Stimulated activated memory B cell treated with anti-CD40 and anti-IgM and Interleukin-4, amounts not matched to agents 10 μg/mL and 1 μg/mL and 100 μg/mL, for 72 hours (primary cell): ENCODE measurements around the gene MAML3.
A peak's percentile ranks its signal among the peaks of the same experiment; 100 is the strongest.

ENCODE experiments used
- ATAC-seq: fragments of 150-1000 bp; cut with Tn5 transposase; 2 replicates; pipeline ENCODE4 v1.10.0; 2021
- H3K27ac Mint-ChIP-seq: one replicate; pipeline ENCODE4 v1.8.0; 2022; ENCODE audit warnings: mild to moderate bottlenecking, mixed read lengths
- H3K27me3 Mint-ChIP-seq: one replicate; pipeline ENCODE4 v1.8.0; 2022; ENCODE audit warnings: mixed read lengths
- H3K36me3 Mint-ChIP-seq: one replicate; pipeline ENCODE4 v1.8.0; 2022; ENCODE audit warnings: mixed read lengths
- H3K4me1 Mint-ChIP-seq: one replicate; pipeline ENCODE4 v1.8.0; 2022; ENCODE audit warnings: mixed read lengths
- H3K4me3 Mint-ChIP-seq: one replicate; pipeline ENCODE4 v1.8.0; 2022; ENCODE audit warnings: mild to moderate bottlenecking, moderate library complexity, mixed read lengths
- H3K9me3 Mint-ChIP-seq: one replicate; pipeline ENCODE4 v1.8.0; 2022; ENCODE audit warnings: mixed read lengths

Gene MAML3

DNA sequence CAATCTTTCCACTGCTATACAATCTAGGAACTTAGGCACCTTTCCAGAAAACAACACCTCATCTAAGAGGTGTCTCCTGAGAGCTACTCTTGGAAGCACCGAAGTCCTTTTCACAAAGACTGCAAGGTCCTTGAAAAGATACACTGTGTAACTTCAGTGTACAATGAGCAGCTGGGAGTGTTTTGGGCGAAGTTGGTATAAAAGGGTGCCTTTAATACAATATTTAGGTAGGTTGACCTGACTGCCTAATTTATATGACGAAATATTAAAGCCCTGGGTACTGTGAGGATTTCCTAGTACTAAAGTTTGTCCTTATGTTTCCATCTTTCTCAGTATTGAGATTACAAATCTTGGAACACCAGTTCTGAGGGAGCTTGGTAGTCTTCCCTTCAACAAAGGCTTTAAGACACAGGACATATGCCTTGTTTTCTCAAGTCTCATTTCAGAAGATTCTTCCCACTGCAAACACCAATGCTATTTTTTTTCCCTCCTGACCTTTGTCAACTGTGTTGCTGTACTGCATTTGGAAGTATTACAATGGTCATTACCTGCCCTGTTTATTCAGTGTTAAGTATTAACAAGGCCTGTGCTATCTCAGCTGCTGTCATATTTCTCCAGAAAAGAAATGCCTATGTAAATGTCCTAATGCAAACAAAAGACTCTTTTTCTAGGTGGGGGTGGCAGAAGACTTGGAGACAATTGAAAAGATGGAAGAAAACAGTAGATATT, 134.2 kb downstream of the MAML3 start:
- Mint-ChIP-seq H3K27ac (no peak overlapping the region), H3K36me3 (no peaks in the 10 kb centered on the region), H3K4me1 (peaks cover 7% of the 10 kb centered on the region), H3K4me3 (no peak overlapping the region), H3K9me3 (no peaks in the 10 kb centered on the region), H3K27me3 (no peaks in the 10 kb centered on the region)
- no peak for ATAC-seq

GRCh38 chr4:140018931-140019618, 134.9 kb downstream of the MAML3 start:
- no peaks in the 10 kb centered on the region for H3K27me3 Mint-ChIP-seq
- no peak overlapping the region for H3K27ac Mint-ChIP-seq
- peaks cover 7% of the 10 kb centered on the region for H3K4me1 Mint-ChIP-seq
- ATAC-seq = no peak
- H3K36me3 Mint-ChIP-seq = no peaks in the 10 kb centered on the region
- no peaks in the 10 kb centered on the region for H3K9me3 Mint-ChIP-seq
- no peak overlapping the region for H3K4me3 Mint-ChIP-seq

DNA sequence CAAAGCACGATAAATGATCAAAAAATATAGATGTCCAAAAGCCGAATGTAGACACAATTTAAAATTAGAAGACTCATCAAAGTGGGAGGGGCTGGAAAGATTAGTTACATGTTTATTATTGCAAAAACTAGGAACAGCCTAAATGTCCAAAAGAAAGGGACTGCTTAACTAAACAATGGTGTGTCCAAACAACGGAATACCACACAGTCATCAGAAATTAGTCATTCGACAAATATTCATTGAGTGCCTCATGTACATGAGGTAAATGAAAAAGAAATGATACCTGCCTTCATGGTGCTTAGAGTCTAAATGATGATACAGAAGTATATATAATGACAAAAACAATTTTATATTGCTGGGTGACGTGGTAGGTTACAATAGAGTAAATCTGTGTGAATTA, 139.7 kb downstream of the MAML3 start:
- H3K36me3 Mint-ChIP-seq = no peaks in the 10 kb centered on the region
- H3K4me3 Mint-ChIP-seq = no peak overlapping the region
- no peaks in the 10 kb centered on the region for H3K9me3 Mint-ChIP-seq
- H3K4me1 Mint-ChIP-seq = peaks cover 5% of the 10 kb centered on the region
- H3K27ac Mint-ChIP-seq = no peak overlapping the region
- peaks cover 30% of the 10 kb centered on the region for H3K27me3 Mint-ChIP-seq
- ATAC-seq = no peak

DNA sequence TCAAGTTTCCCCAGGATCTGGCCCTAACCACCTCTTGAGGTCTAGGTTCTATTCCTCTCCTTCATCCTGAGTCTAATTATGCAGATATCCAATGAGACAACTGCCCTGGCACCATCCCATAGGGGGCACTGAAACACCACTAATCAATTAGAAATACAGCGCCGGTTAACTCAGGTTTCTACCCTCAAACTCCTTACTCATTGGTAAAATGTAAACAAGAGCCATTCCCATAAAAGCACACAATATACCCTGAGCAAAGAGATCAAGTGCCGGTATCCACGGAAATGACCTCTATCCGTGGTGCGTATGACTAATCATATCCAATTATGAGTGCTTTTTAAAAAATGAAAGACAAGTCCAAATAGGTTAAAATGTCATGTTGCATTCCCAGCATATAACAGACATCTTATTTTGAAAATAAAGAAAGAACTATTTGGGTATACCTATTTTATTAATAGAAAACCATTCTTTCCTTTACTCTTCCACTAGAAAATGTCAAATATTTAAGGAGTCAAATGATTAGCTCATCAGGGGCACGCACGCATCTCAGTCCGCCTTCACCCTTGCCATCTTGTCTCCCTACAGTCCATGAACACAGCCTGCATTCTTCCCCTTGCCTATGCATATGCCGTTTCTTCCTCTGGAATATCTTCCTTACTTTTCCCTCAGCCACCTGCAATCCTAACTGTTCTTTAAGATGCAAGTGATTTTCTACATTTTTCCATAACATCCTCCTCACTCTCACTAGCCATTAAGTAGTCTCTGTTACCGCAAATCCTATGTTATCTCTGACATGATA, 141.1 kb downstream of the MAML3 start:
- ATAC-seq = peak; percentile 64

DNA sequence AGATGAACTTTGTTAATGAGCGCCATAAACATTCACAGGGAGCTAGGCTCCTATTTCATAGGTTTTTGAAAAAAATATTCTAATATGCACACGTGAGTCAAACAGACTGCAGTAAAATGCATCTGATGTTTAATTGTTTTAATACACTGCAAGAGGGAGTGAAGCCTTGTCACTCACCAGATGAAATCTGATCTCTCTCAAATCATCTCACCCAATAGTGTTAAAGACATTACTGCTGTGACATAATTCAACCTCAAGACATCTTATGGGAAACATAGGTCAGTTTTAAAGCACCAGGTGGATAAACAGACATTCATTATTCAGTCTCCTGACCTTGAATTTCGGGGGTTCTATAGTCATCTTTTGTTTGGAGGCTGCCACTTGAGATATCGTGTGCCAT, 148.3 kb downstream of the MAML3 start:
- no peak for ATAC-seq
- no peaks in the 10 kb centered on the region for H3K4me1 Mint-ChIP-seq
- H3K36me3 Mint-ChIP-seq = no peaks in the 10 kb centered on the region
- no peak overlapping the region for H3K4me3 Mint-ChIP-seq
- no peaks in the 10 kb centered on the region for H3K9me3 Mint-ChIP-seq
- H3K27me3 Mint-ChIP-seq = peaks cover 65% of the 10 kb centered on the region
- H3K27ac Mint-ChIP-seq = no peak overlapping the region

More for the DNA sequence above, 141.1 kb downstream of the MAML3 start:
- peaks cover 34% of the 10 kb centered on the region for H3K27me3 Mint-ChIP-seq
- no peak overlapping the region for H3K4me3 Mint-ChIP-seq
- H3K36me3 Mint-ChIP-seq = no peaks in the 10 kb centered on the region
- H3K9me3 Mint-ChIP-seq = no peaks in the 10 kb centered on the region
- no peak overlapping the region for H3K27ac Mint-ChIP-seq
- H3K4me1 Mint-ChIP-seq = no peaks in the 10 kb centered on the region

GRCh38 chr4:140004922-140005627, 148.9 kb downstream of the MAML3 start:
- no peak for ATAC-seq

DNA sequence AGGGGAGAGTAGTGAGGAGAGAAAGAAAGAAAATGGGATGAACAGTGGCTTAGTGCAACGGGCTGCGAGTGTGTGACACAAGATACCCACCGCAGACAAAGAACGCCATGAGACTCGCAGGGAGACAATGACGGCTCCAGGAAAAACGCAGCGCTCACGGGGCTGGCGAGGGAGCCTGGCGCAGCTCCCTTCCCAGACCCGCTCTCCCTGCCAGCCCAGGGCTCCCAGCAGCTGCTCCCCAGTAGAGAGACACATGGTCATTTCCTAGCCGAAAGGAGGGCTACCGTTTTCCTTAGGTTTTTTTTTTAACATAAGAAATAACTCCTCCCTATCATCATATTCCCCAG, 149.5 kb downstream of the MAML3 start:
- Mint-ChIP-seq H3K27me3 (peaks cover 64% of the 10 kb centered on the region), H3K36me3 (no peaks in the 10 kb centered on the region), H3K4me1 (no peaks in the 10 kb centered on the region), H3K27ac (no peak overlapping the region), H3K9me3 (no peaks in the 10 kb centered on the region), H3K4me3 (no peak overlapping the region)
- no peak for ATAC-seq

More at GRCh38 chr4:140004922-140005627, 148.9 kb downstream of the MAML3 start:
- Mint-ChIP-seq H3K27ac (no peak overlapping the region), H3K36me3 (no peaks in the 10 kb centered on the region), H3K4me1 (no peaks in the 10 kb centered on the region), H3K27me3 (peaks cover 66% of the 10 kb centered on the region), H3K4me3 (no peak overlapping the region), H3K9me3 (no peaks in the 10 kb centered on the region)

DNA sequence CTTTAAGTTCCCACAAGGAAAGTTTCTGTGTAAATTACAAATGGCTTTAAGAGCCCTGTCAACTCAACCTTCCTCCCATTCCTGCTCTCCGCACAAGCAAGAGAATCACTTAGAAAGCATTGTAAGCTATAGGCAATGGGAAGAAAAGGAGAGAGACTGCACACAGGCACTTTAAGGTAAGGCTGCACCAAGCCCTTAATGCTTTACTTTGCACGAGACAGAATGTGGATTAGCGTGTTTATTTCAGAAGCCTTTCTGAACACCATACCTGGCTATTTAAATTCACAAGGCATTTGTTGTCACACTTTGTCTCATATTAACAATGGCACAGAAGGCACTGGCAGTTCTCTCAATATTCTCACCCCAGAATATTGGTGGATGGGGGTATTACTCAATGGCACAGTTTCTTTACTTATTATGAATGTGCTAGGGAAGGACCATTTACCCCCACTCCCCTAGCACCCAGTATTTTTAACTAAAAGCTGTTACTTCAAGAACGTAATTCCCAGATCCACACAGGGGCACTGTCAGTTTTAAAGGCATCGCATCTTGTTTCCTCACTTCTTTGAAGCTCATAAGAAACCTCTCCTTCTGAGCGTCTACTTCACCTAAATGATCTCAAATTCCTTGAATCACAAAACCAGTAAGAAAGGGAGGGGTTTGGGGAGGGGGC, 150.0 kb downstream of the MAML3 start:
- no peak overlapping the region for H3K27ac Mint-ChIP-seq
- peaks cover 63% of the 10 kb centered on the region for H3K27me3 Mint-ChIP-seq
- no peak for ATAC-seq
- no peaks in the 10 kb centered on the region for H3K36me3 Mint-ChIP-seq
- H3K9me3 Mint-ChIP-seq = no peaks in the 10 kb centered on the region
- H3K4me1 Mint-ChIP-seq = no peaks in the 10 kb centered on the region
- H3K4me3 Mint-ChIP-seq = no peak overlapping the region

GRCh38 chr4:140000232-140000631, 153.8 kb downstream of the MAML3 start:
- no peak overlapping the region for H3K27ac Mint-ChIP-seq
- H3K27me3 Mint-ChIP-seq = peaks cover 62% of the 10 kb centered on the region
- H3K4me1 Mint-ChIP-seq = no peaks in the 10 kb centered on the region
- H3K4me3 Mint-ChIP-seq = no peak overlapping the region
- peaks cover 5% of the 10 kb centered on the region for H3K9me3 Mint-ChIP-seq
- no peak for ATAC-seq
- peaks cover 6% of the 10 kb centered on the region for H3K36me3 Mint-ChIP-seq

- ATAC-seq = peak; percentile 48
- Mint-ChIP-seq H3K27ac (no peak overlapping the region), H3K9me3 (no peaks in the 10 kb centered on the region), H3K36me3 (no peaks in the 10 kb centered on the region), H3K4me3 (no peak overlapping the region), H3K27me3 (peaks cover 19% of the 10 kb centered on the region), H3K4me1 (no peaks in the 10 kb centered on the region)
Observed at GRCh38 chr4:139988863-139989765, 164.9 kb downstream of the MAML3 start.

- peaks cover 27% of the 10 kb centered on the region for H3K27me3 Mint-ChIP-seq
- H3K36me3 Mint-ChIP-seq = no peaks in the 10 kb centered on the region
- no peak overlapping the region for H3K4me3 Mint-ChIP-seq
- H3K27ac Mint-ChIP-seq = no peak overlapping the region
- H3K9me3 Mint-ChIP-seq = no peaks in the 10 kb centered on the region
- ATAC-seq = no peak
- H3K4me1 Mint-ChIP-seq = no peaks in the 10 kb centered on the region
Observed at GRCh38 chr4:139987502-139987850, 166.5 kb downstream of the MAML3 start.

DNA sequence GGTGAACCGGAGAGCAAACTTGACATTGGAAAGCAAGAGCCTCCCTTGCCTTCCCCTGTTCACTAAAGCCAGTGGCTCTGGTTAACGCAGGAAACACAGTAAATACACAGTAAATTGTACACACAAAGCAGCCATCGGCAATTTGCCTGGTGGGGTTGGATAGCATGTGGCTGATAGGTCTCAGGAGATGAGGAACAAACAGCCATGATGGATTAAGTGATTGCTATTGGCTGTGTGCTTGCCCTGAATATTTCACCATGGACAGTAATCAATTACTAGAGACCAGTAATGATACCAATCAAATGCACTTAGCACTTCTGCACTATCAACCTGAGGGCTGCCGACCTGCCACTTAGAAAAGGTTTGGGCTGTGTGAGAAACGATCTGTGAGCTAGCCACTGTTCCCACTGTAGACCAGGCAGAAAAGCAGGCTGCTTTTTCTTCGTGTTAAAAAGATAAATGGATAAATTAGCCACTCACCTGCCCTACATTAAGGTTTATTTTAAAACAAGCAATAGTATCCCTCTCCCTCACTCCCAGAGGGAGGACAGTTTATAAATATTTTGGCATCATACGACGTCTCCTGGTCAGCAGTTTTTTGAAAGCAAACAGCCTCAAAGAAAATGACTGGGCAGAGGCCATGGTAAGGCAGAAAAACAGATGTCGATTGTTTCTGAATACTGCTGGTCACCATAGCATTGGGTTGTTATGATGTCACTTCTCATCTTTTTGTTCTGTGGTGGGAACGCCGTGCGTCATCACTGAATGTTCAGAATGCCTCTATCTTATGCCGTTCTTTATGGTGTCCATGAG, 167.1 kb downstream of the MAML3 start:
- Mint-ChIP-seq H3K27me3 (peaks cover 27% of the 10 kb centered on the region), H3K27ac (no peak overlapping the region), H3K4me3 (no peak overlapping the region), H3K36me3 (no peaks in the 10 kb centered on the region), H3K4me1 (no peaks in the 10 kb centered on the region), H3K9me3 (no peaks in the 10 kb centered on the region)
- ATAC-seq = no peak

DNA sequence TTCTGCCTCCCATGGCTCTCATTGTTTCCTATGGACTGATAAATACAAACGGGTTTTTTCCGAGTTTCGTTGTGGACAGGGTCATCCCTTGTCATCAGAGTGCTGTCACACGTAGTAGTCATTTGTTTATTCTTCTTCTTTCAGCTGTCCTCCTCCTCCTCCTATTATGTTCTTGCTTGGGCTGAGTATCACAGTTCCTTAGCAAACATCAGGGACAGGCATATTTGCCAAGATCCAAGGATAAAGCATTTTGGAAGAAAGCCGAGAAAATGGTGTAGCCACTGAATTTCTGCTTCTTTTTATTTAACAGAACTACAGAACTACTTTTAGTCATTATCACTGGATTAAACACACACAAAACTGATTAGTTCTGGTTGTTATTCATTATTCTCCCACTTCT, 167.9 kb downstream of the MAML3 start:
- H3K36me3 Mint-ChIP-seq = no peaks in the 10 kb centered on the region
- no peak overlapping the region for H3K27ac Mint-ChIP-seq
- no peak for ATAC-seq
- H3K27me3 Mint-ChIP-seq = peaks cover 27% of the 10 kb centered on the region
- H3K4me1 Mint-ChIP-seq = no peaks in the 10 kb centered on the region
- no peak overlapping the region for H3K4me3 Mint-ChIP-seq
- H3K9me3 Mint-ChIP-seq = no peaks in the 10 kb centered on the region
